A673 (cell line): ENCODE measurements around the gene TOMM20L.

ENCODE experiments used
- CTCF ChIP-seq: fragments of 300-800, 200-600 bp; sonication (generic); conservative IDR thresholded peaks from 2 replicates; pipeline ENCODE4 v1.5.1; 2017; ENCODE audit warnings: low read depth, mild to moderate bottlenecking, antibody characterized with exemption, low read length, moderate library complexity, mixed read lengths
- EZH2 ChIP-seq: fragments of 200-600 bp; sonication (generic); IDR thresholded peaks from 2 replicates; pipeline ENCODE4 v1.6.1; 2017; ENCODE audit warnings: borderline replicate concordance, low read depth, mild to moderate bottlenecking, mixed read lengths, antibody characterized with exemption, low read length; ENCODE audit not compliant: poor library complexity, severe bottlenecking

- TF ChIP-seq CTCF = no peak
- TF ChIP-seq EZH2 = no peak
Measured at GRCh38 chr14:58364316-58364715, 31.4 kb upstream of the TOMM20L start.
